Upper lobe of right lung (tissue), 1 donor: Measurements from ENCODE around the gene RERE. TPM values are rescaled to one million over a fixed set of nuclear protein-coding genes. Genes with fewer than 3 reads are reported as not detected.

Experiments
- ATAC-seq: fragments of 200-7000 bp; cut with Tn5 transposase; one replicate; pipeline ENCODE4 v1.9.1; 2020; ENCODE audit warnings: mild to moderate bottlenecking, moderate library complexity
- DNase-seq: peaks from one replicate; pipeline ENCODE4 v3.0.0-alpha.2; 2020
- H3K27ac ChIP-seq: fragments of 200-600 bp; one replicate; pipeline ENCODE4 v1.8.0; 2022
- H3K27me3 ChIP-seq: fragments of 200-600 bp; one replicate; pipeline ENCODE4 v1.8.0; 2022; ENCODE audit warnings: mild to moderate bottlenecking
- H3K36me3 ChIP-seq: fragments of 200-600 bp; one replicate; pipeline ENCODE4 v1.8.0; 2022
- H3K4me1 ChIP-seq: fragments of 200-600 bp; one replicate; pipeline ENCODE4 v1.8.0; 2022
- H3K4me3 ChIP-seq: fragments of 200-600 bp; one replicate; pipeline ENCODE4 v1.8.0; 2022; ENCODE audit warnings: mild to moderate bottlenecking
- H3K9me3 ChIP-seq: fragments of 200-600 bp; one replicate; pipeline ENCODE4 v1.8.0; 2022
- CTCF ChIP-seq: fragments of 200-600 bp; IDR thresholded peaks from one replicate; pipeline ENCODE4 v1.8.0; 2022; ENCODE audit warnings: antibody characterized with exemption
- intact Hi-C: fragments of 100-400 bp; cut with DNase I; formaldehyde crosslinking; loops from one replicate; pipeline ENCODE4 v1.11.0; 2022
- total RNA-seq: library from RNA; stranded (reverse); fragmentation: NEBNext Ultra II Directional; extraction: Animal tissue kit (Norgen Biotek cat#: 25700); gene quantifications from one replicate; pipeline ENCODE4 v1.2.1, GENCODE V29; 2021
- donor health status: DM: no; HTN: yes; CAD: no; lungs with severe emphysema.

Gene RERE
- total RNA-seq, 1 donor from 2014 or later: 99.6 TPM

DNA sequence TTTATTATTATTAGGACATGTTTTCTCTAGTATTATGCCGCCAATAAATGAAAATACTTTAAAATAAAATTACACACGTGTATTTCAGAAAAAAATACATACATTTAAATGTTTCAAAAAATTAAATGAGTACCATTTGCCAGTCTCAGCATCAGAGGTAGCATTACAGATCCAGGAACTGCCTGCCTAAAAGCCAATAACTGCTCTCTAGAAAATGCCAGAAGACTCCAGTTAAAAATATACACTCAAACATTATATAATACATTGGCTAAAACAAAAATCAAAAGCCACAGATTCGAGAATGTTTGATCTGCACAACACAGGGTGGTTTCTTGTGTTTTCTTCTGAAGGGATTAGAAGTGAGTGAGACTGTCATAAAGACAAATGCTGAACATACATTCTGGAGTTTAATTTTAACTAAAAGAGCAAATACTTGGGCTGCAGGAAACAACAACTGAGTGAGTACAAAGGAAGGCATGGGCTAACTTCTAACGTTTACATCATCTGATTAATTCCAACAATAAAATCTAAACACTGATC lies 105.5 kb downstream of the RERE start:
- Histone ChIP-seq H3K4me3 (peak overlapping the region; percentile 18), H3K27me3 (no peaks in the 10 kb centered on the region), H3K36me3 (no peaks in the 10 kb centered on the region), H3K9me3 (no peaks in the 10 kb centered on the region), H3K4me1 (peaks cover 48% of the 10 kb centered on the region), H3K27ac (peak overlapping the region; percentile 73)
- ATAC-seq (no peak), DNase-seq (no peak)
- TF ChIP-seq CTCF: no peak
- intact Hi-C loops: no loop called here

GRCh38 chr1:8711151-8711550 lies 106.3 kb downstream of the RERE start:
- intact Hi-C loops: no loop called here
- H3K36me3 ChIP-seq: no peaks in the 10 kb centered on the region
- H3K27ac ChIP-seq: no peak overlapping the region
- TF ChIP-seq CTCF: no peak
- H3K9me3 ChIP-seq: no peaks in the 10 kb centered on the region
- ATAC-seq: no peak
- no peak overlapping the region for H3K4me3 ChIP-seq
- no peak for DNase-seq
- no peaks in the 10 kb centered on the region for H3K27me3 ChIP-seq
- peaks cover 48% of the 10 kb centered on the region for H3K4me1 ChIP-seq

DNA sequence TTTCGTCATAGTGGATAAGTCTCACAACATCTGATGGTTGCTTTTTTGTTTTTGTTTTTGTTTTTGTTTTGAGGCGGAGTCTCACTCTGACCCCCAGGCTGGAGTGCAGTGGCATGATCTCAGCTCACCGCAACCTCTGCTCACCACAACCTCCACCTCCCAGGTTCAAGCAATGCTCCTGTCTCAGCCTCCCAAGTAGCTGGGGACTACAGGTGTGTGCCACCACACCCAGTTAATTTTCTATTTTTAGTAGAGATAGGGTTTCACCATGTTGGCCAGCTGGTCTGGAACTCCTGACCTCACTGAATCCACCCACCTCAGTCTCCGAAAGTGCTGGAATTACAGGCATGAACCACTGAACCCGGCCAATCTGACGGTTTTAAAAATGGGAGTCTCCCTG lies 109.2 kb downstream of the RERE start:
- ATAC-seq (no peak), DNase-seq (no peak)
- TF ChIP-seq CTCF: no peak
- peaks cover 41% of the 10 kb centered on the region for H3K4me1 ChIP-seq
- no peaks in the 10 kb centered on the region for H3K36me3 ChIP-seq
- no peak overlapping the region for H3K27ac ChIP-seq
- no peaks in the 10 kb centered on the region for H3K9me3 ChIP-seq
- intact Hi-C loops: no loop called here
- H3K27me3 ChIP-seq: no peaks in the 10 kb centered on the region
- H3K4me3 ChIP-seq: no peak overlapping the region

DNA sequence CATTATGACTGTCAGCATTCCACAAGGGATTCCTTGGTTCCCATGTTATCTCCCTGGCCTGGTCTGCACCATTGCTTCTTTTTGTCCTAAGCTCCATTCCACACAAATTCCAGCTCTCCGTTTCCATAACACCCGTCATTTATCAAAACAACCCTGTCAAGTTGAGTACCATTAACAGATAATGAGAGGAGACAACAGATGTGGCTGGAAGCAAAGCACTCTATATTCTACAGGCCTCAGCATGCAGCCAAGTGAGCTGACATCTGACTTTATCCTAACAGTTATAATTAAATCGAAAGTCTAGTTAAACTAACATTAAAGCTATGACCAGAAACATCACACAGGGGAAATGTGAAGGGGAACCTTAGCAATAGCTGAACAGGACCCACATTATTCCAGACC lies 110.4 kb downstream of the RERE start:
- TF ChIP-seq CTCF: no peak
- H3K27me3 ChIP-seq: no peaks in the 10 kb centered on the region
- H3K9me3 ChIP-seq: no peaks in the 10 kb centered on the region
- H3K36me3 ChIP-seq: no peaks in the 10 kb centered on the region
- H3K4me3 ChIP-seq: no peak overlapping the region
- peaks cover 30% of the 10 kb centered on the region for H3K4me1 ChIP-seq
- intact Hi-C loops: no loop called here
- DNase-seq (no peak), ATAC-seq (no peak)
- H3K27ac ChIP-seq: peak overlapping the region; percentile 1

DNA sequence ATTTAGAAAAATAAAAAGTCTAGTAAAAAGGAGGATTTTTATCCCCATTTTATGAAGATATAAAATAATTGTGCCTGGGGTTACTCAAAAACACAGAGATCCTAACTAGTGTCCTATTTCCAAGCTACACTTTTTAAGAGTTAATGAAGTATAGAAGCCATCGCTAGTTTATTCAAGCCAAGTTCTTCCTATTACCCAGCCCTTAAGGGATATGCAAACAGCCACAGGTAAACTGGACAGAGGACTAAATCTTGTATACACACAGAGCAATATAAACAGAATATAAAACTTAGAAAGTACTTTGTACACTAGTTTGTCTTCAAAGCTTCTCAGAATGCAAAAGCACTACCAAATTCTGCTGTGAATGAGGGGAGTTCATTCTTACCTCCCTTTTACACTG lies 111.1 kb downstream of the RERE start:
- Histone ChIP-seq H3K27ac (peak overlapping the region; percentile 1), H3K4me3 (no peak overlapping the region), H3K36me3 (no peaks in the 10 kb centered on the region), H3K4me1 (peaks cover 30% of the 10 kb centered on the region), H3K9me3 (no peaks in the 10 kb centered on the region), H3K27me3 (no peaks in the 10 kb centered on the region)
- intact Hi-C loops: no loop called here
- DNase-seq (no peak), ATAC-seq (no peak)
- no peak for TF ChIP-seq CTCF
